Urothelium cell line (cell line): ENCODE measurements around the gene DCAF6.

Source experiments
- DNase-seq: peaks from one replicate; pipeline ENCODE4 v3.0.0; 2011; ENCODE audit warnings: low spot score, mixed read lengths
- FAIRE-seq: peaks from 2 replicates; lab custom pipeline; 2011; peaks lifted over from hg19 to GRCh38; lab: Jason Lieb, UNC

DCAF6 gene

GRCh38 chr1:167955915-167956314 is 19.4 kb downstream of the DCAF6 start:
- FAIRE-seq (no peak), DNase-seq (no peak)

- FAIRE-seq = no peak
- no peak for DNase-seq
Measured at GRCh38 chr1:167957710-167958109, 21.2 kb downstream of the DCAF6 start.

- DNase-seq (no peak), FAIRE-seq (no peak)
Measured at GRCh38 chr1:167964646-167965045, 28.2 kb downstream of the DCAF6 start.

- DNase-seq = no peak
- no peak for FAIRE-seq
Measured at GRCh38 chr1:167966050-167966449, 29.6 kb downstream of the DCAF6 start.

GRCh38 chr1:167968569-167968968 is 32.1 kb downstream of the DCAF6 start:
- DNase-seq (no peak), FAIRE-seq (no peak)

GRCh38 chr1:167973832-167974231 is 37.3 kb downstream of the DCAF6 start:
- DNase-seq (no peak), FAIRE-seq (no peak)

GRCh38 chr1:167974698-167975097 is 38.2 kb downstream of the DCAF6 start:
- no peak for FAIRE-seq
- DNase-seq = no peak

GRCh38 chr1:167977245-167977644 is 40.8 kb downstream of the DCAF6 start:
- no peak for DNase-seq
- FAIRE-seq = no peak

- no peak for FAIRE-seq
- no peak for DNase-seq
Measured at GRCh38 chr1:167981933-167982332, 45.5 kb downstream of the DCAF6 start.

- DNase-seq (no peak), FAIRE-seq (no peak)
Measured at GRCh38 chr1:167983797-167984420, 47.4 kb downstream of the DCAF6 start.

- FAIRE-seq = no peak
- no peak for DNase-seq
Measured at GRCh38 chr1:167984886-167985489, 48.5 kb downstream of the DCAF6 start.

GRCh38 chr1:167987174-167987573 is 50.7 kb downstream of the DCAF6 start:
- no peak for DNase-seq
- FAIRE-seq = no peak

- FAIRE-seq (no peak), DNase-seq (no peak)
Measured at GRCh38 chr1:167991546-167991945, 55.1 kb downstream of the DCAF6 start.

- no peak for DNase-seq
- no peak for FAIRE-seq
Measured at GRCh38 chr1:167993720-167994119, 57.2 kb downstream of the DCAF6 start.

- no peak for DNase-seq
- FAIRE-seq = no peak
Measured at GRCh38 chr1:167994560-167994959, 58.1 kb downstream of the DCAF6 start.

GRCh38 chr1:167995038-167995437 is 58.6 kb downstream of the DCAF6 start:
- no peak for FAIRE-seq
- DNase-seq = no peak

- no peak for FAIRE-seq
- DNase-seq = no peak
Measured at GRCh38 chr1:167996266-167996665, 59.8 kb downstream of the DCAF6 start.

- no peak for FAIRE-seq
- DNase-seq = no peak
Measured at GRCh38 chr1:167997037-167997575, 60.6 kb downstream of the DCAF6 start.

- DNase-seq = no peak
- FAIRE-seq = no peak
Measured at GRCh38 chr1:167999877-168000276, 63.4 kb downstream of the DCAF6 start.

GRCh38 chr1:168000656-168001055 is 64.2 kb downstream of the DCAF6 start:
- FAIRE-seq = no peak

GRCh38 chr1:168001213-168001612 is 64.7 kb downstream of the DCAF6 start:
- DNase-seq (no peak), FAIRE-seq (no peak)

More at GRCh38 chr1:168000656-168001055, 64.2 kb downstream of the DCAF6 start:
- no peak for DNase-seq

- FAIRE-seq (no peak), DNase-seq (no peak)
Measured at GRCh38 chr1:168004531-168004930, 68.0 kb downstream of the DCAF6 start.

- DNase-seq = no peak
- FAIRE-seq = no peak
Measured at GRCh38 chr1:168005529-168005928, 69.0 kb downstream of the DCAF6 start.
